Measurements from ENCODE around the gene SORCS1. TPM values are rescaled to one million over a fixed set of nuclear protein-coding genes. Genes with fewer than 3 reads are reported as not detected.

SORCS1 gene
- total RNA-seq, 2 experiments from 2014 or later: not detected

DNA sequence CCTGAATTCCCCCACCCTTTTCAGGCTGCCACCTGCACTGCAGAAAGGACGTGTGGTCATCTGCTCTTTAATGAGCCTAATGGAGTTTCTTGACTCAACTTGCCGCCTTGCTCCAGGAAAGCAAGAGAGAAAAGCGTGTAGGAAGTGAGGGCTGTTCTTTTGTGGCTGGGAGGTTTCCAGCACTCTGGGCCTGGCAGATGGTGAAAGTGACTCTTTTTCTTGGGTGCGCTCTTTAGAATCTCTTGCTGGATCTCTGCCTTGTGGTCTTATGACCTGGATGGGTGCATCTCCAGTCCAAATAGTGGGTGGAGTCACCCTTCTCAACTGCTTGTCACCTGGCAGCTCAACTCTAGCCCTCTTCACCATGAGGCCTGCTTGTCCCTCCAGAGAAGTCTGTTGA, 244.0 kb downstream of the SORCS1 start:
- H3K4me3 Mint-ChIP-seq: no peak overlapping the region
- DNase-seq: no peak
- no peak overlapping the region for H3K27ac Mint-ChIP-seq
- H3K4me1 Mint-ChIP-seq: no peaks in the 10 kb centered on the region
- H3K9me3 Mint-ChIP-seq: peaks cover 8% of the 10 kb centered on the region
- POLR2A ChIA-PET: no interaction called here
- CTCF ChIA-PET: no interaction called here
- H3K27me3 Mint-ChIP-seq: no peaks in the 10 kb centered on the region
- H3K36me3 Mint-ChIP-seq (ENCODE audit: low read depth): no peaks in the 10 kb centered on the region

DNA sequence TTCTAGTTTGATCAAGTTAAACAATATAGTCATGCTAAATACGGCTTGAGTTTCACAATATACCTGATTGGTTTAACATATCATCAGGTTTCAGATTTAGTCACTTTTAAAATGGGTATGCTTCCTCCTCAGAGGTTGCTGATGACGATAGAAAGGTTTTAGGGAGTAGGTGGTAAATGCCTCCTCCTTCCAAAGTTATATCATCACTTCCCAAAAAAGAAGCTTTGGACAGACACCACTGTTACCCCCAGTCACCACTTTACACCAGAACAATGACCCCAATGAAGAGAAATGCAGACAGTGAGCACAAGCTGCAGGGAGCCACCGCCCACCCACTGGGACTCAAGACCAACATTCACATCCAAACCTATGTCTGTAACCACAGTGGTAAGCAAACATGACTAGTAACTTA, 244.6 kb downstream of the SORCS1 start:
- Mint-ChIP-seq H3K9me3 (peaks cover 8% of the 10 kb centered on the region), H3K27ac (no peak overlapping the region), H3K36me3 (ENCODE audit: low read depth) (no peaks in the 10 kb centered on the region), H3K27me3 (no peaks in the 10 kb centered on the region), H3K4me1 (no peaks in the 10 kb centered on the region), H3K4me3 (no peak overlapping the region)
- POLR2A ChIA-PET: no interaction called here
- no peak for DNase-seq
- CTCF ChIA-PET: interaction anchor here (0.5 kb wide), 1 partner anchor 1244 kb away, joined by 3 read pairs; no protein-coding TSS in a partner anchor

DNA sequence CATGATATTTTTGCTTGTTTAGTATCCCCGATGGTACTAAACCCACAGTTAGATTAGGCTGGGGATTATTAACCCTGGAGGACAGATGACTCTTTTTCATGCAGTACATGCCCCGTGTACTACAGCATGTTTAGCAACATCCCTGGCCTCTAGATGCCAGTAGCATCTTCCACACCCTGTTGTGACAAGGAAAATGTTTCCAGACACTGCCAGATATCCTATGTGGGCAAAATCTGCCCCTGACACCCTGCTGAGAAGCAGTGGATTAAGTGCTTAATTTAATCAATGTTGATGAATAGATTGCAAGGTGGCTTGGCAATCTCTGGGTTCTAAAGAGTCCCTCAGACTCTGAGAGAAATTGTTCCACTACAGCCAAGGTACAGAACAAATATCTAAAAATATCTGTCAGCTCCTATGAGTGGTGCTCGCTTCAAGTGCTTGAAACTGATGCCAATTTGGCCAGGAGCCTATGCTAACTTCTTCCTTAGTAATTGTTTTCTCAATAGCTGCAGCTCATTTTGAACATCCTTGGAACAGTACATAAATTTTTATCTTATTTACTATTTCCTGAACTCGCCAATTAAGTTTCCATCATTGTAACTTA, 247.0 kb downstream of the SORCS1 start:
- no peak for DNase-seq
- Mint-ChIP-seq H3K4me3 (no peak overlapping the region), H3K9me3 (peaks cover 8% of the 10 kb centered on the region), H3K4me1 (no peaks in the 10 kb centered on the region), H3K36me3 (ENCODE audit: low read depth) (no peaks in the 10 kb centered on the region), H3K27me3 (no peaks in the 10 kb centered on the region), H3K27ac (no peak overlapping the region)
- ChIA-PET CTCF (no interaction called here), POLR2A (no interaction called here)

DNA sequence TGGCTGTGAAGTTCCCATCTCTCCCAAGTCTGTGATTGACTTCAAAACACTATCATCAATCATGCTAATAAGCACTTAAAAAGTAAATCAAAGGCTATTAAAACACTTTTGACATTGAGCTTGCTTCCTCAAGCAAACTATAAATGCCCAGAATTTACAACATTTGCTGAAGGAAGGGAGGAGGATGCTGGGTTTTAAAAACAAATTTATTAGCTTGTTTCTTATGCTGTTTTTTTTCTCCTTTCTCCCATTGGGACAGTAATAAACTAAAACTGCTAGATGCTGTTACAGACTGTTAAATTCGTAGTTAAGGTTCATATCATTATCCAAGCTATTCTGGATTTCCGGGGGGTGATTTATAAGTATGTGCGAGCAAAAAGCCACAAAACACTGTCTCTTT, 250.5 kb downstream of the SORCS1 start:
- Mint-ChIP-seq H3K4me1 (no peaks in the 10 kb centered on the region), H3K9me3 (peaks cover 4% of the 10 kb centered on the region), H3K27me3 (no peaks in the 10 kb centered on the region), H3K4me3 (no peak overlapping the region), H3K36me3 (ENCODE audit: low read depth) (no peaks in the 10 kb centered on the region), H3K27ac (no peak overlapping the region)
- ChIA-PET CTCF (no interaction called here), POLR2A (no interaction called here)
- no peak for DNase-seq

DNA sequence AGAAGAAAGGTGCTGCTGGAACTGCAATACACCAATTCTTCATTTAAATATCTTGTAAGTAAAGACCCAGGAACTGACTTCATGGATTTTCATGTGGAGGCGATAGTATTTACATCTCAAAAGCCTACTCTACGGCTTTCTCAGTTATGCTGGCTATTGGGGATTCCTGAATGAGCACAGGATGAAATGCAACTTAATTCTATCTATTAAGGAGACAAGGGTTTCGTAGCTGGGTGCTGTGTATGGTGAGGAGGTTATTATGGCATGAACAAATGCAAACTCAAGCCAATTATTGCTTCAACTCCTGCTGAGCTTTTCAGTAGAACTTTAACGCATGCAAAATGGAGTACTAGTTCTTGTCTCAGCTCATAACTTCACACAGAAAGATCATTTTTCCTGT, 251.2 kb downstream of the SORCS1 start:
- Mint-ChIP-seq H3K36me3 (ENCODE audit: low read depth) (no peaks in the 10 kb centered on the region), H3K27ac (no peak overlapping the region), H3K4me1 (no peaks in the 10 kb centered on the region), H3K4me3 (no peak overlapping the region), H3K9me3 (peaks cover 4% of the 10 kb centered on the region), H3K27me3 (no peaks in the 10 kb centered on the region)
- ChIA-PET POLR2A (no interaction called here), CTCF (no interaction called here)
- DNase-seq: no peak

DNA sequence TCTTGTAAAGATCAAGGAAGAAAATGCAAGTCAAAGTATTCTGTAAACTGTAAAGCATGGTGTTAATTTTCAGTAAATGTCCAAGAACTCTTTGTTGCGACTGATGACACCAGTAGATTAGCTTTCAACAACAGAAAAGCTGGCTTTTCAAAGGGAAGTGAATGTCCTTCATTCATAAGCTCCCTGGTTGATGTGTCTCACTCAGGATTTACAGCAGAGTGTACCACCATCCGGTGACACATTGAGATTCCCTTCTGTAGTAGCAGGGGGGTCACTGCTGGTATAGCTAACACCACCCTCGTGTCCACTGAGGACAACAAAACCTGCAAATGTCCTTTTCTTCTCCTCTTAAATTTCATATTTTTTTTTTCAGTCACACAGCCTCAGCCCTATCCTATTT, 253.4 kb downstream of the SORCS1 start:
- no peak overlapping the region for H3K27ac Mint-ChIP-seq
- no peak overlapping the region for H3K4me3 Mint-ChIP-seq
- no peak for DNase-seq
- peaks cover 6% of the 10 kb centered on the region for H3K9me3 Mint-ChIP-seq
- H3K4me1 Mint-ChIP-seq: no peaks in the 10 kb centered on the region
- ChIA-PET CTCF (no interaction called here), POLR2A (no interaction called here)
- no peaks in the 10 kb centered on the region for H3K36me3 Mint-ChIP-seq (ENCODE audit: low read depth)
- no peaks in the 10 kb centered on the region for H3K27me3 Mint-ChIP-seq

DNA sequence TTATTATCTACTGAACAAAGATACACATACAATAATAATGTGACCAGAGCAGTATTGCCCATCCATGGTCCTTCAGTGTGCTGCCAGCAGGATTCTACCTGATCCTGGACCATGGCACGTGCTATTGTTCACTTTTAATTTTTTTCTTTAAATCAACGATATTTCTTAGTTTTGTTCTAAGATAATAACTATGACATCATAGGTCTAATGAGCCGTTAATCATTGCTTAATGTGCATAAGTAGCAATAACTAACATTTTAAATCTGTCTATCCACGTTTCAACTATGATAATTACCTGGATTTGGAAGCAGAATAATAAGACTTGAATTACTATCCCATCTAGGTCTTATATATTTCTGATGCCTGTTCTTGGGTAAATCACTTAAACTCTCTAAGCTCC, 253.8 kb downstream of the SORCS1 start:
- peaks cover 8% of the 10 kb centered on the region for H3K9me3 Mint-ChIP-seq
- H3K36me3 Mint-ChIP-seq (ENCODE audit: low read depth): no peaks in the 10 kb centered on the region
- DNase-seq: no peak
- H3K4me3 Mint-ChIP-seq: no peak overlapping the region
- no peaks in the 10 kb centered on the region for H3K4me1 Mint-ChIP-seq
- no peak overlapping the region for H3K27ac Mint-ChIP-seq
- CTCF ChIA-PET: no interaction called here
- H3K27me3 Mint-ChIP-seq: no peaks in the 10 kb centered on the region
- POLR2A ChIA-PET: no interaction called here

DNA sequence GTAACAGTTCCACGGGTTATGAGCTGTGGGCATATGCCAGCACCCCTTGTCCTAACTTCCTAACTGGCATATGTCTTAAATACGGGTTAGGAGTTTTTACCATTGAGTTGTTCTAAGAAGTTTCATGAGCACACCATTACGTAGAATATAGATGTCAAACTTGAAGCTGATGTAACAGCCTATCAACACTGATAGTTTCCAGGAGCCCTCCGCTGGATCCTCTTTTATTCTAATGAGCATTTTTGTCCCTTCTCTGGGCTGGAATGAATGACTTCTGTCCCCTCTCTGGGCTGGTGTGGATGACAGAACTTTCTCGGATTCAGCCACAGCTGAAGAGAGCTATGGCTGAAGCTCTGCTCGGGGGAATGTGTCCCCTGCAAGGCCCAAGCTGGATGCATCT, 256.3 kb downstream of the SORCS1 start:
- Mint-ChIP-seq H3K9me3 (peaks cover 9% of the 10 kb centered on the region), H3K27ac (no peak overlapping the region), H3K4me3 (no peak overlapping the region), H3K27me3 (no peaks in the 10 kb centered on the region), H3K36me3 (ENCODE audit: low read depth) (no peaks in the 10 kb centered on the region), H3K4me1 (no peaks in the 10 kb centered on the region)
- CTCF ChIA-PET: no interaction called here
- no peak for DNase-seq
- POLR2A ChIA-PET: no interaction called here

DNA sequence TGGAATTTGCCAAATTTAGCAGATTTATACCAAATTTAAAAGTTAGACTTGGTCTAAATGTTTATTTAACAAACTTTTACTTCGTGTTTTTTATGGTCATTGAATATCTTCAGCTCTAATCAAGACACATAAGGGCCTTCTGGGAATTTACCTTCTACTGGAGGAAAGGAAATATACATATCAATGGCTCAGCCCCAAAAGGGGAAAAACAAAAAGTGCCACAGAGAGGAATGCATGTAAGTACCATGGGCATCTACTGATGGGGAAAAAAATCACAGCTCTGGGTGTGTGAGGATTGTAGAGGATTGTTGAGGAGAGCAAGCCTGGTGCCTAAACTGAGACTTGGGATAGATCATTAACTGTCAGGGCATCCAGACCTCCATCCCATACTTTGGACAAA, 260.3 kb downstream of the SORCS1 start:
- no peak overlapping the region for H3K4me3 Mint-ChIP-seq
- no peaks in the 10 kb centered on the region for H3K27me3 Mint-ChIP-seq
- H3K27ac Mint-ChIP-seq: no peak overlapping the region
- POLR2A ChIA-PET: no interaction called here
- DNase-seq: no peak
- no peaks in the 10 kb centered on the region for H3K4me1 Mint-ChIP-seq
- CTCF ChIA-PET: no interaction called here
- no peaks in the 10 kb centered on the region for H3K36me3 Mint-ChIP-seq (ENCODE audit: low read depth)
- H3K9me3 Mint-ChIP-seq: peaks cover 5% of the 10 kb centered on the region

DNA sequence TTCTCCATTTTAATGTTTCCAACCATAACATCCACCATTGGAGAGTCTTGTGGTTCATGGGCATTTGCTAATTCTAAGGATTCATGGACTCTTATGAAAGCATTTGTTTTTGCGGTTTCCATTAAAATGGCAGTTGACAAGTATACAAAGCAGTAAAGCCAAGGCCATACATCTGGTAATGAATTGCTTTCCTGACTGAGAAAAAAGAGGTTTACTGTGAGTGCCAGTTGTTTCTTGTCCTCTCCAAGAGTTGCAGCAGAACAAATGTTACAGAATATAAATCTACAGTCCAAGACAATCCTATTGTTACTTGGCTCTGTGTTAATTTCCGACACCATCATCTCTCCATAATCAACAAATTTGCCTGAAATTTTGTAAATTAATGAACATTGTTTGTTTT, 261.3 kb downstream of the SORCS1 start:
- H3K27ac Mint-ChIP-seq: no peak overlapping the region
- H3K36me3 Mint-ChIP-seq (ENCODE audit: low read depth): no peaks in the 10 kb centered on the region
- ChIA-PET POLR2A (no interaction called here), CTCF (no interaction called here)
- DNase-seq: no peak
- H3K4me1 Mint-ChIP-seq: no peaks in the 10 kb centered on the region
- no peak overlapping the region for H3K4me3 Mint-ChIP-seq
- no peaks in the 10 kb centered on the region for H3K27me3 Mint-ChIP-seq
- peaks cover 5% of the 10 kb centered on the region for H3K9me3 Mint-ChIP-seq

DNA sequence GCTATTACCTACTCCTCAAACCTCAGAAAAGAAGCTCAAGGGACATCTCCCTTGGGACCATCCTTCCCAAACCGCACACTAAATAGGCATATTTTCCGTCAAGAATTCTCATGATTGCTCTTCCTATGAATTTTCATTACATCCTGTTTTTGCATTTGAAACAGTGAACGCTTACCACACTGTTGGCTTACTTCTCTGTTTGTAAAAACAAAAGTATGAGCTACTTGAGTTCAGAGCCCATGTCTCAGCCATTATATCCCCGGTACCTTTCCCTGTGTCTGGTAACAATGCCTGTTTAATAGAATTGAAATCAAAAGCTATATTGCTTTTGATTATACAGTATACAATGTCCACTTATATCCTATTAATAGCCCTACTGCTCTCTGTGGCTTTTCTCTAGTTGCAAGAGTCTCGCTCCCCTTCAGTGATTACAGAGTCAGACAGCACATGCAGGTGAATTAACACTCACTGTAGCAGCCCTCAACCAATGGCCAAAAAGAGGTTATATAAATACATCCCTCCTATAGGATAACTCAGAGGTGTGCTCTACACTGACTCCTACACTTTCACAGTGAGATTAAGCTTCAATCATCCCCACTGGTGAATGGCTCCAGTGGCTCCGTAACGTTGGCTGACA, 264.4 kb downstream of the SORCS1 start:
- CTCF ChIA-PET: no interaction called here
- Mint-ChIP-seq H3K27me3 (no peaks in the 10 kb centered on the region), H3K4me1 (no peaks in the 10 kb centered on the region), H3K4me3 (no peak overlapping the region), H3K9me3 (peaks cover 2% of the 10 kb centered on the region), H3K27ac (no peak overlapping the region), H3K36me3 (ENCODE audit: low read depth) (no peaks in the 10 kb centered on the region)
- POLR2A ChIA-PET: no interaction called here
- no peak for DNase-seq

DNA sequence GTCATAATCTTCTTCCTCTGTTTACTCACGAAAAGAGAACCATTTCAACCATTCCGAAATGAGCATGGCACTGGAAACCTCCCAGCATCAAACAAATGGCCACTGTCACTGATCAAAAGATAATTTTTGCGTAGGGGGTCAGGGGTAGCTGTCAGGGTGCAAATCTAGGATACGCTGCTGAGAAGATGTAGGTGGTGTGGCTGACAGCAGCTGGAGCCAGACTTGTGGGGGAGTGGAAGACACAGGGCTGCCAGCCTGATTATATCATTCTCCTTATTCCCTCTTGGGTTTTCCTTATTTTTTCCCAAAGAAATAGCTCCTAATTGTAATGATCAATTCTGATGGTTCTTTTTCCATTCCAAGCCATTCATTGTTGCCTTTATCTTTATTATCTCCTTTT, 266.1 kb downstream of the SORCS1 start:
- Mint-ChIP-seq H3K36me3 (ENCODE audit: low read depth) (no peaks in the 10 kb centered on the region), H3K27ac (no peak overlapping the region), H3K4me3 (no peak overlapping the region), H3K9me3 (peaks cover 2% of the 10 kb centered on the region), H3K27me3 (no peaks in the 10 kb centered on the region), H3K4me1 (no peaks in the 10 kb centered on the region)
- ChIA-PET CTCF (no interaction called here), POLR2A (no interaction called here)
- no peak for DNase-seq

DNA sequence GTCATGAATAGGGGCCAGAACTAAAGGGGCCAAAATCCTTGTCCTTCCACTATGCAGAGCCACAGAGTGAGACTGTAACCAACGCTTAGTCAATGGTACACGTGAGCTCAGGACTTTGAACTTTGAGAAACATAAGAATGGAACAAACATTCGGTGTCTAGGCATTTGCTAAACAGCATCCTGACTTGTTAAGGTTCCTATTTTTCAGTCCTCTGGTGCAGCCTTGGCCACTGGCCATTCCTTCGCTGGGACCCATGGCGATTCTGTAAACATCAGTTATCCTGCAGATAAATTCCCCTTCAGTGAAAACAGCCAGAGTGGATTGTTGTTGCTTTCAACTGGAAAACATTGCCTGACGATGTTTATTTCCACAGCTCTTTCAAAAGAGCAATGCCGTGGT, 266.8 kb downstream of the SORCS1 start:
- CTCF ChIA-PET: no interaction called here
- Mint-ChIP-seq H3K9me3 (peaks cover 2% of the 10 kb centered on the region), H3K36me3 (ENCODE audit: low read depth) (no peaks in the 10 kb centered on the region), H3K4me3 (no peak overlapping the region), H3K4me1 (no peaks in the 10 kb centered on the region), H3K27me3 (no peaks in the 10 kb centered on the region), H3K27ac (no peak overlapping the region)
- no peak for DNase-seq
- POLR2A ChIA-PET: no interaction called here

DNA sequence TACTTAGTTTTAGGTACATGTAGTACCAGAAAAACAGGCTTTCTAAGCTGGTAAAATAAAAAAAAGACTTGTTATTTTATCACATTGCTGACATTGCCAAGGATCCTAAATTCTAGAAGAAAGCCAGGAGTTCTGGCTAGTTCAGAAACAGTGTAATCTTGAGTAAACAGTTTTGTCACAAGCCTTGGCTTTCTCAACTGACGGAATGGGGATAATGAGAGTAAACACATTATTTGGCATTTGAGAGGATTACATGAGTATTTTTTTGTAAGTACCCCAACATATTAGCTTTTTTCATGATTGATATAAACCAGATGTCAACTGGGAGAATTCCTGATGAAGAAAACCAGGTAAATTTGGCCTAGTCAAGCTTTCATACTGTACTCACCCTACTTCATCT, 269.8 kb downstream of the SORCS1 start:
- Mint-ChIP-seq H3K4me1 (no peaks in the 10 kb centered on the region), H3K9me3 (peaks cover 2% of the 10 kb centered on the region), H3K27me3 (no peaks in the 10 kb centered on the region), H3K4me3 (no peak overlapping the region), H3K36me3 (ENCODE audit: low read depth) (no peaks in the 10 kb centered on the region), H3K27ac (no peak overlapping the region)
- ChIA-PET POLR2A (no interaction called here), CTCF (no interaction called here)
- DNase-seq: no peak

Data from activated CD4-positive, alpha-beta memory T cell treated with anti-CD3 and anti-CD28 coated beads, Interleukin-2, amount 10 ng/mL, durations not matched to agents 7 days and 5 days (primary cell).